ENCODE results near the gene PPP2R5C. TPM values are rescaled to one million over a fixed set of nuclear protein-coding genes. Genes with fewer than 3 reads are reported as not detected.
"Not testable (repeated sequence)": the region's sequence is repeated elsewhere in the genome, so short reads cannot be mapped to it uniquely, and the experiment has no call there.

The PPP2R5C gene
- total RNA-seq, 2 donors from 2014 or later = 516 to 530 TPM

GRCh38 chr14:101719708-101720107 lies 41.8 kb upstream of the PPP2R5C start:
- no peaks in the 10 kb centered on the region for H3K9me3 ChIP-seq (ENCODE audit: control insufficient read depth, low read length, poor library complexity, severe bottlenecking)
- Mint-ChIP-seq H3K36me3 (ENCODE audit: low read depth) (no peaks in the 10 kb centered on the region), H3K4me1 (peaks cover 40% of the 10 kb centered on the region), H3K27me3 (no peaks in the 10 kb centered on the region), H3K27ac (peak overlapping the region; percentile 100), H3K4me3 (no peak overlapping the region)
- no peak for DNase-seq
- no peak for ATAC-seq

- no peak overlapping the region for H3K4me3 Mint-ChIP-seq
- H3K4me1 Mint-ChIP-seq = peaks cover 39% of the 10 kb centered on the region
- no peaks in the 10 kb centered on the region for H3K9me3 ChIP-seq (ENCODE audit: control insufficient read depth, low read length, poor library complexity, severe bottlenecking)
- no peaks in the 10 kb centered on the region for H3K27me3 Mint-ChIP-seq
- no peak for DNase-seq
- no peak for ATAC-seq
- no peaks in the 10 kb centered on the region for H3K36me3 Mint-ChIP-seq (ENCODE audit: low read depth)
- H3K27ac Mint-ChIP-seq = peak overlapping the region; percentile 100
These were observed 40.4 kb upstream of the PPP2R5C start for GRCh38 chr14:101721111-101721510.

DNA sequence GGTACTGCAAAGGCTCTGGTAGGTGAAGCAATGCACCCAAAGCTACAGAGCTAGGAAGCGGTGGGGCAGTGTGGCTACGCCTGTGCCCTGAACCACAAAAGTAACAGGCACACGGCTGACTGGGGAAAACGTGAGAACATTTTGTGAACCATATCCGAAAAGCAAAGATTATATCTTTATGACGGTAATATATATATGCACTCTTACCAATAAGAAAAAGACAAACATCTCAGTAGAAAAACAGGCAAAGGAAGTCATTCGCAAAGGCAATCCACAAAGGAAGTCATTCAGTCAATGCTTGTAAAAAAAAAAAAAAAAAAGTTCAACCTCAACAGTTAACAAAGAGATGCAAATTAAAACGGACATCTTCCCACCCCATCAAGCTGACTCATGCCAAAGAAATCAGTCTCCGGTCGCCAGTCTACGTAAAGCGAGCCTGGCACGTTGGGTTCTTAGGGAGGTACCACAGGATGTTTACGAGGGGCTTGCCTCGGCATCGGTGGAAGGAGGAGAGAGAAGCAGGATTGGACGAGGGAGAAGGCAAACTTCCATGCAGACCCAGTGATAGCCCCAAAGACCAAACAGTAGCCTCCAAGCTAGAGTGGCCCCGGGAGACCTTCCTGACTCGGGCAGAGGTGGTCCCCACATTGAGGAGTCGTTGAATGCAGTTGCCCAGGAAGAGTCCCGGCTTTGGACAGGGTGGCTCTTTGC lies 39.4 kb upstream of the PPP2R5C start:
- Mint-ChIP-seq H3K27ac (peak overlapping the region; percentile 100), H3K36me3 (ENCODE audit: low read depth) (no peaks in the 10 kb centered on the region), H3K27me3 (no peaks in the 10 kb centered on the region), H3K4me1 (peaks cover 43% of the 10 kb centered on the region), H3K4me3 (peak overlapping the region; percentile 90)
- DNase-seq (peak; percentile 49 to 74 (median 58)), ATAC-seq (peak; percentile 84)
- no peaks in the 10 kb centered on the region for H3K9me3 ChIP-seq (ENCODE audit: control insufficient read depth, low read length, poor library complexity, severe bottlenecking)

GRCh38 chr14:101723061-101723595 lies 38.4 kb upstream of the PPP2R5C start:
- peak overlapping the region; percentile 100 for H3K27ac Mint-ChIP-seq
- H3K9me3 ChIP-seq (ENCODE audit: control insufficient read depth, low read length, poor library complexity, severe bottlenecking) = no peaks in the 10 kb centered on the region
- no peaks in the 10 kb centered on the region for H3K36me3 Mint-ChIP-seq (ENCODE audit: low read depth)
- no peaks in the 10 kb centered on the region for H3K27me3 Mint-ChIP-seq
- DNase-seq (no peak), ATAC-seq (no peak)
- no peak overlapping the region for H3K4me3 Mint-ChIP-seq
- peaks cover 43% of the 10 kb centered on the region for H3K4me1 Mint-ChIP-seq

- H3K27ac Mint-ChIP-seq = peak overlapping the region; percentile 0
These were observed 35.9 kb upstream of the PPP2R5C start for GRCh38 chr14:101725652-101726051.

GRCh38 chr14:101726295-101726953 lies 35.1 kb upstream of the PPP2R5C start:
- DNase-seq (no peak), ATAC-seq (no peak)
- Mint-ChIP-seq H3K36me3 (ENCODE audit: low read depth) (no peaks in the 10 kb centered on the region), H3K4me3 (no peak overlapping the region), H3K27ac (peak overlapping the region; percentile 0), H3K4me1 (peaks cover 30% of the 10 kb centered on the region), H3K27me3 (no peaks in the 10 kb centered on the region)
- no peaks in the 10 kb centered on the region for H3K9me3 ChIP-seq (ENCODE audit: control insufficient read depth, low read length, poor library complexity, severe bottlenecking)

More at GRCh38 chr14:101725652-101726051, 35.9 kb upstream of the PPP2R5C start:
- not testable (repeated sequence) for H3K36me3 Mint-ChIP-seq (ENCODE audit: low read depth); H3K4me3 Mint-ChIP-seq; H3K27me3 Mint-ChIP-seq; ATAC-seq; DNase-seq; H3K9me3 ChIP-seq (ENCODE audit: control insufficient read depth, low read length, poor library complexity, severe bottlenecking)
- peaks cover 27% of the 10 kb centered on the region for H3K4me1 Mint-ChIP-seq

GRCh38 chr14:101726954-101727302 lies 34.6 kb upstream of the PPP2R5C start:
- Mint-ChIP-seq H3K27me3 (no peaks in the 10 kb centered on the region), H3K27ac (peak overlapping the region; percentile 0), H3K4me3 (no peak overlapping the region), H3K36me3 (ENCODE audit: low read depth) (no peaks in the 10 kb centered on the region), H3K4me1 (peaks cover 32% of the 10 kb centered on the region)
- DNase-seq (no peak), ATAC-seq (no peak)
- H3K9me3 ChIP-seq (ENCODE audit: control insufficient read depth, low read length, poor library complexity, severe bottlenecking) = no peaks in the 10 kb centered on the region

DNA sequence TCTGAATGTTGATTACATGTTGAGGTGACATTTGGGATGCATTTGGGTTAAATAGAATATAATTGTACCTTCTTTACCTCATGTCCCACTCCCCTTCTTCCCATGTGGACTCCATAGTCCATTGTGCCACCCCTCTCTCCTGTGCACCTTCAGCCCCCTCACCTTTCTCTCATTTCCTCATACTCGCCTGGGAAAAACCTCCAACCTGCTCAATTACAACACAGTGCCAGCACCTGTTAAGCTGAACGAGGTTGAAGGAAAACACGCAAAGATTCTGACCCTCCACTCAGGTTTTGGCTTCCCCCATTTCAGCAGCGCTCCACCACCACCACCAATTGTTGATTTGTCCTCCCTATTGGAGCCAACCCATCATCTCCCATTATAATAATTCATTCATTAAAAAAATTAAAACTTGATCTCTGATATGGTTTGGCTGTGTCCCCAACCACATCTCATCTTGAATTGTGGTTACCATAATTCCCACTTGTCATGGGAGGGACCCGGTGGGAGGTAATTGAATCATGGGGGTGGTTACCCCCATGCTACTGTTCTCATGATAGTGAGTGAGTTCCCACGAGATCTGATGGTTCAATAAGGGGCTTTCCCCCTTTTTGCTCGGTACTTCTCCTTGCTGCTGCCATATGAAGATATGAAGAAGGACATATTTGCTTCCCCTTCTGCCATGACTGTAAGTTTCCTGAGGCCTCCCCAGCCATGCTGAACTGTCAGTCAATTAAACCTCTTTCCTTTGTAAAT lies 33.7 kb upstream of the PPP2R5C start:
- H3K4me1 Mint-ChIP-seq = peaks cover 26% of the 10 kb centered on the region
- no peaks in the 10 kb centered on the region for H3K9me3 ChIP-seq (ENCODE audit: control insufficient read depth, low read length, poor library complexity, severe bottlenecking)

DNA sequence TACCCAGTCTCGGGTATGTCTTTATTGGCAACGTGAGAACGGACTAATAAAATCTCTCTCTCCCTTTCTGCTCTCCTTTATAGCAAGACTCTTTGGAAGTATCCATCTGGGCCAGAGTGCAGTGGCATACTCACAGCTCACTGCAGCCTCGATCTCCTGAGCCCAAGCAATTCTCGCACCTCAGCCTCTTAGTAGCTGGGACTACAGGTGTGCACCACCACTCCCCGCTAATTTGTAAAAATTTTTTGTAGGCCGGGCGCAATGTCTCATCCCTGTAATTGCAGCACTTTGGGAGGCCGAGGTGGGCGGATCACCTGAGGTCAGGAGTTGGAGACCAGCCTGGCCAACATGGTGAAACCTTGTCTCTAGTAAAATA lies 33.2 kb upstream of the PPP2R5C start:
- Mint-ChIP-seq H3K4me1 (peaks cover 22% of the 10 kb centered on the region), H3K27ac (peak overlapping the region; percentile 93), H3K27me3 (no peaks in the 10 kb centered on the region), H3K4me3 (no peak overlapping the region), H3K36me3 (ENCODE audit: low read depth) (no peaks in the 10 kb centered on the region)
- ATAC-seq (no peak), DNase-seq (no peak)
- no peaks in the 10 kb centered on the region for H3K9me3 ChIP-seq (ENCODE audit: control insufficient read depth, low read length, poor library complexity, severe bottlenecking)

More for the DNA sequence above, 33.7 kb upstream of the PPP2R5C start:
- DNase-seq = no peak
- Mint-ChIP-seq H3K4me3 (no peak overlapping the region), H3K27me3 (no peaks in the 10 kb centered on the region), H3K27ac (peak overlapping the region; percentile 93), H3K36me3 (ENCODE audit: low read depth) (no peaks in the 10 kb centered on the region)
- no peak for ATAC-seq

GRCh38 chr14:101729382-101729781 lies 32.1 kb upstream of the PPP2R5C start:
- DNase-seq = no peak
- Mint-ChIP-seq H3K4me3 (no peak overlapping the region), H3K27me3 (no peaks in the 10 kb centered on the region), H3K27ac (peak overlapping the region; percentile 93), H3K4me1 (peaks cover 22% of the 10 kb centered on the region), H3K36me3 (ENCODE audit: low read depth) (no peaks in the 10 kb centered on the region)
- no peak for ATAC-seq
- H3K9me3 ChIP-seq (ENCODE audit: control insufficient read depth, low read length, poor library complexity, severe bottlenecking) = no peaks in the 10 kb centered on the region

DNA sequence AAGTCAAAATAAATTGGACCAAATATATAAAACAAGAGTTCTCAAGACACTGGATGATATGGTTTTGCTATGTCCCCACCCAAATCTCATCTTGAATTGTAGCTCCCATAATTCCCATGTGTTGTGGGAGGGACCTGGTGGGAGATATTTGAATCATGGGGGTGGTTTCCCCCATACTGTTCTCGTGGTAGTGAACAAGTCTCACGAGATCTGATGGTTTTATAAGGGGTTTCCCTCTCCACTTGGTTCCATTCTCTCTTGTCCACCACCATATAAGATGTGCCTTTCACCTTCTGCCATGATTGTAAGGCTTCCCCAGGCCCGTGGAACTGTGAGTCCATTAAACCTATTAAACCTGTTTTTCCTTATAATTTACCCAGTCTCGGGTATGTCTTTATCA lies 31.4 kb upstream of the PPP2R5C start:
- not testable (repeated sequence) for H3K36me3 Mint-ChIP-seq (ENCODE audit: low read depth); H3K9me3 ChIP-seq (ENCODE audit: control insufficient read depth, low read length, poor library complexity, severe bottlenecking); H3K27me3 Mint-ChIP-seq; DNase-seq; H3K4me3 Mint-ChIP-seq; ATAC-seq
- peak overlapping the region; percentile 93 for H3K27ac Mint-ChIP-seq
- H3K4me1 Mint-ChIP-seq = peaks cover 22% of the 10 kb centered on the region

DNA sequence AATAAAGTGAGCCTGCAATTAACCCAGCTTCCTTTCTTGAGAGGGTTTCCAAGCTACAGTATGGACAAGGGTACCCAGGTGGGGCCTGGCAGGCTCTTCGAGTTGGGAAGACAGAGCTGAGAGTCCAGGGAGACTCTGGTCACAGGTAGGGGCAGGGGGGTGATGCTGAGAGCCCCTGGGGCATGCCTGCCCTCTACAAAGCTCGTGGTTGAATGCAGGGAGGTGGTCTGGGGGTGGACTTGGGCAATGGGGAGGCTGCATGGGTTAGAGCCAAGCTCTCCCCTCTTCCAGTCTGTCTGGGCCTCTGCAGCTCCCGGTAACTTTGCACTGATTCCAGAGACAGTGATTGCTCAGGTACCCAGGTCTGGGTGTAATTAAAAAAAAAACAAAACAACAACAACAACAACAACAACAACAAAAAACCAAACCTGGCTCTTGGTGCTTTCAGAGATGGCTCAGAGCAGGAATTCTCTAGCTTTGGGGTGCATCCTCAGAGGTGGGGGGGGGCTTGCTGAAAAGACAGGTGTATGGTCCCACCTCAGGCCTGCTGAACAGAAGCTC lies 30.8 kb upstream of the PPP2R5C start:
- ATAC-seq (no peak), DNase-seq (no peak)
- Mint-ChIP-seq H3K27ac (peak overlapping the region; percentile 93), H3K36me3 (ENCODE audit: low read depth) (no peaks in the 10 kb centered on the region), H3K4me1 (peaks cover 22% of the 10 kb centered on the region), H3K27me3 (no peaks in the 10 kb centered on the region), H3K4me3 (peak overlapping the region; percentile 85)
- H3K9me3 ChIP-seq (ENCODE audit: control insufficient read depth, low read length, poor library complexity, severe bottlenecking) = no peaks in the 10 kb centered on the region

All from T-helper 17 cell (primary cell).